GOT3 (cell line): ENCODE results near the gene TMOD3.
A peak's percentile ranks its signal among the peaks of the same experiment; 100 is the strongest.
"Not testable (repeated sequence)": the region's sequence is repeated elsewhere in the genome, so short reads cannot be mapped to it uniquely, and the experiment has no call there.

Source experiments
- DNase-seq: peaks from one replicate; lab custom pipeline; 2025; ENCODE audit warnings: mixed read lengths; lab: John Stamatoyannopoulos, UW

TMOD3 gene

DNA sequence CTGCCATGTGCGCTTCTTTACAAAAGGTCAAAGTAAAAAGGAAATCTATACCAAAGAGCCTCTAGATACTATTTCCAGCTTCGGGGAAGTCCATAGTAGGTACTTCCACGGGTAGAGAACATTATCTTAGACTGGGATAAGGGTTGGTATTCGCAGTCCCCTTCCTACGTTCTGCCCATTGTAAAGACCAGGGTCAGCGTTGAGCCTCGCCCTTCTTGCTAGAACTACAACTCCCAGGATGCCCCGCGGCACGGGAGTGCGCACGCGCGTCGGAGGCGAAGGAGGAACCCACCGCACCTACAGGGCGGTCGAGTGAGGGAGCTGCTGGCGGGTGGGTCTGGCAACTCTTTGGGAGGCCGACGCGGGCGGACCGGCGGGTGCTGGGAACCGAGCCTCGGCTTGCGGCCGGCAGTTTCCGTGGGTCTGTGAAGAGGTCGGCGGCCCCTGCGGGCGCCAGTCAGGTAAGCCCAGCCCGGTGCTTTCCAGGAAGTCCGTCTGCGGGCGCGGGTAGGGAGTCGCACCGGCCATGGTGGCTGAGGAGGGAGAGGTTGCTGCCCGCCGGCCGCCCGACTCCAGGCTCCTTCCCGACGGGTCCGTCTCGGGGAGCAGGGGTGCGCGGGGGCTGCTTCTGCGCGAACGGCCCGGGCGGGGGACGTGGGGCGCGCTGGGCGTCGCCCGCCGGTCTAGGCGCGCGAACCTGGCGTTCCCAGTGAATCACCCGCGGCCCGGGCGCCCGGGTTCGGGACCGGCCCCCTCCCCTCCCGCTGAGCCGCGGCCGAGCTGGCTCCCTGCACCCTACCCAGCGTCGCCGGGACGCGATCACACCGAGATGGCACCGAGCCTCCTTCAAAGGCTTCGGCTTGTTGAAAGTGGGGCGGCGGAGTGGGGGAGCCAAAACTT is at the start of gene TMOD3:
TMOD3 (plus strand) TSS at position 278 of the 900 bp plus-strand sequence. CDS start 33,232 bp downstream, outside the sequence.
- DNase-seq, result peak; percentile 65

DNA sequence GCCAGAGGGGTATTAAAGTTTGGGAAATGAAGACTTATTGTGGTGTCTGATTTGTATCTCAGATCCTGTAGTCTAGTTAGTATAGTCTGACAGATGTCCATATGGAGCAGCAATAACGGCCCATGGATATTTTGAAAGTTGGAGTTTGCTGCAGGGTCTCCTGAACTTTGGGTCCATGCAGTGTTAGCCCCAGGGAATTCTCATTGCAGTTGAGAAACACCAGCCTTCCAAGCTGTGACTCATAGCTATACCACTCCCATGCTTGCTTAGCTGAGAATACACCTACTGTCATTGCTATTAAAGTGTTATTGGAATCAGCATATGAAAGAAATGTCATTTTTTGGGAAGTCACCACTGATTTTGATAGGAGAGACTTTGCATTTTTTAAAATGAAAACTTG is 48.8 kb upstream of the TMOD3 start:
- DNase-seq, result no peak

DNA sequence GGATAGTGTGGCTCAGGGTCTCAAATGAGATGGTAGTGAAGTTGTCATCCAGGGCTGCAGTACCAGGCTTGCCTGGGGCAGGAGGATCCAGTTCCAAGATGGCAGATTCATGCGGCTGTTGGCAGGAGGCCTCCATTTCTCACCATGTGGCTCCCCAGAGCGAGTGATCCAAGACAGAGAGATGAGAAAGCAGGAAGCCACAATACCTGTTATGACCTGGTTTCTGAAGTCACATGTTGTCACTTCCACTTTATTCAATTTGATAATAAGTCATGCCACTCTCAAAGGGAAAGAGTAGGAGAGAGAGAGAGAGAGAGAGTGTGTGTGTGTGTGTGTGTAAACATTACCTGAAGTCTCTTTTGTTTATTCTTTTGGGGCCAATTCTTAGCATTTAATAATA is 47.9 kb upstream of the TMOD3 start:
- no peak for DNase-seq

DNA sequence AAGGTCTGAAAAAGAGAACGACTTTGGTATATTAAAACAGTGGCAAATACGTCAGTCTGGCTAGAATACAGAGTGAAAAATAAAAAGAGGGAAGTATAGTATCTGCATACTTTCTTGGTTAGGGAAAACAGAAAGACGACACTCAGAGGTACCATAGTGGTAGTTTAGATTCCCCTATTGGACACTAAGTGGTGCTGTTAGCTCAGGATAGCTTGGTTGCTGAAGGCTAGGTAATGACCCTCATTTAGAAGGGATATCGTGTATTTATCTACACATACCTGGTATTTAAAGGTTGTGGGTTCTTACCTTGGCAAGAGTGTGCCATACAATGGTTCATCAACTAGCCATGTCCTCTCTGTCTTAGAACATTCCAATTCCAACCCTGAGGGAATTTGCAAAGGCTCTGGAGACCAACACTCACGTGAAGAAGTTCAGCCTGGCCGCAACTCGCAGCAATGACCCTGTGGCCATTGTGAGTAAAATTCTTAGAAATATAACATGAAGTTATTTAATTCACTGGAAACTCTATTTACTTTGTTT is 47.0 kb upstream of the TMOD3 start:
- DNase-seq, result no peak

DNA sequence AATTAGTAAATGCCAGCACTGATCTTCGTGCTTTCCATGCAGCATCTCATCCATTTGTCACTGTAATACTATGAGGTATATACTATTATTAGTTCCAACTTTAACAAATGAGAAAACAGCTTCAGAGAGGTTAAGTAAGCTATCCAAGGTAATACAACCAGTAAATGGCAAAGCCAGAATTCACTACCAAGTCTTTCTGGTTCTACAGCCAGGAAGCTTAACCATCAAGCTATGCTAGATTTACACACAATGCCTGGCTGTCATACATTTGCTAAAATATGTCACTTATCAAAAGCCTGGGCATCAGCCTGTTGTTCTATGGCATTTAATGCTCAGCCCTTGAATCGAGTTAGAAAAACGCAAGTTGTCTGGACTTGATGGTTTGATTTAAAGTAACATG is 45.5 kb upstream of the TMOD3 start:
- DNase-seq, result no peak

DNA sequence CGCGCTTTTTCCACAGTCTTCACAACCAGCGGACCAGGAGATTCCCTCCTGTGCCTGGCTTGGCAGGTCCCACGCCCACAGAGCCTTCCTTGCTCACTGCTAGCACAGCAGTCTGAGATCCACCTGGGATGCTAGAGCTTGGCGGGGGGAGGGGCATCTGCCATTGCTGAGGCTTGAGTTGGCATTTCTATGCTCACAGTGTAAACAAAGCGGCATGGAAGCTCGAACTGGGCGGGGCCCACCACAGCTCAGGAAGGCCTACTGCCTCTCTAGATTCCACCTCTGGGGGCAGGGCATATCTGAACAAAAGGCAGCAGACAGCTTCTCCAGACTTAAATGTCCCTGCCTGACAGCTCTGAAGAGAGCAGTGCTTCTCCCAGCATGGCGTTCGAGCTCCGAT is 42.3 kb upstream of the TMOD3 start:
- DNase-seq, result not testable (repeated sequence)

DNA sequence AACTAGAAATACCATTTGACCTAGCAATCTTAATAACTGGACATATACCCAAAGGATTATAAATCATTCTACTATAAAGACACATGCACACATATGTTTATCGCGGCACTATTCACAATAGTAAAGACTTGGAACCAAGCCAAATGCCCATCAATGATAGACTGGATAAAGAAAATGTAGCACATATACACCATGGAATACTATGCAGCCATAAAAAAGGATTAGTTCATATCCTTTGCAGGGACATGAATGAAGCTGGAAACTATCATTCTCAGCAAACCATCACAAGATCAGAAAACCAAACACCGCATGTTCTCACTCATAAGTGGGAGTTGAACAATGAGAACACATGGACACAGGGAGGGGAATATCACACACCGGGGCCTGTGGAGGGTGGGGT is 37.0 kb upstream of the TMOD3 start:
- not testable (repeated sequence) for DNase-seq

DNA sequence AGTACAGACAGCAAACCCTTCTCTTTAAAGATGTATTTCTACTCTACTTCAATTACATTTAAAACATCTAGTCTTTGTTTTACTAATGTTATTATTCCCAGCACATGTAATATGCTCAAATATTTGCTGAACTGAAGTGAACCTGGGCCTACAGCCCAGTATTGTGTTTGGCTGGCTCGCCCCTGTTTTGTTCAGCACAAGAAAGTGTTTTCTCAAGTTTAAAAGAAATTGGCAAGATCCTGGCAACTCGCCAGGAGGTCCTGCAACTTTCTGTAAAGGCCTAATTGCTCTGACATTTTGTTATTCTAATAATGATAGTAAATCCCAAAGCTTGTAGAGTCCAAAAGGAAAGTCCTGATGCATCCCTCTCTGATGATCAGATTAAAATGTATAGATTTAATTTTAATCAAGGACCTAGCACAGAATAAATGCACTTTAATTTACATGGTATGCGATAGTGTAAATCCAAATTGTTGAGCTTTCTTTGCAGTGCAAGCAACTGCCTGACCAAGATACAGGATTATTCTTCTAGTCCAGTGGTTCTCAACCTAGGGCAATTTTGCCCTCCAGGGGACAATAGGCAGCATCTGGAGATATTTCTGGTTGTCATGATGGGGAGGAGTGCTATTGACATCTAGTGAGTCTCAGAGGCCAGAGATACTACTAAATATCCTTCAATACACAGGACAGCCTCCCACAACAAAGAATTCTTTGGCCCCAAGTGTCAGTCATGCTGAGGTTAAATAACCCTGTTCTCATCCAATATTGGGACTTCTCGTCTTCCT is 35.7 kb upstream of the TMOD3 start:
- no peak for DNase-seq

DNA sequence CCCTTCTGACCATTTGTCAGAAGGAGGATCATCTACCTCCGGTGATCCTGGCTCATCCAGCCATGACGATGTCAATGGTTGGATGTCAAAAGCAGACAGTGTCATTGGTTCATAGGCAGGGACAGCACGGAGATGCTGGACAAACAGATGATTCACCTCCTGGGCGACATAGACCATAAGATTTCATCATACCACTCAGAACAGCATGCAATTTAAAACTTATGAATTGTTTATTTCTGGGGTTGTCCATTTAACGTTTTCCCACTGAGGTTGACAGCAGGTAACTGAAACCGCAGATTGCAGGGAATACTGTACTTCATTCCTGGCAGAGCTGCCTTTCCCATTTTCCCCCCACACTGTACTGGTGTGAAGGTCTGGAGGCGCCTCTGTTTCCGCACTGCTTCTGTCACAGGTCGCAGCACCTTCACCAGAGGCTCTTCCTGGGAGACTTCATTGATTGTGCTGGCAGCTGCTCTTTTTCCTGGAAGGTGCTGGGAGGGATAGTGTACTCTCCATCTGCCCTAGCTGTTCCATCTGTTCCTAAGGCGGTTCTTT is 32.5 kb upstream of the TMOD3 start:
- no peak for DNase-seq

DNA sequence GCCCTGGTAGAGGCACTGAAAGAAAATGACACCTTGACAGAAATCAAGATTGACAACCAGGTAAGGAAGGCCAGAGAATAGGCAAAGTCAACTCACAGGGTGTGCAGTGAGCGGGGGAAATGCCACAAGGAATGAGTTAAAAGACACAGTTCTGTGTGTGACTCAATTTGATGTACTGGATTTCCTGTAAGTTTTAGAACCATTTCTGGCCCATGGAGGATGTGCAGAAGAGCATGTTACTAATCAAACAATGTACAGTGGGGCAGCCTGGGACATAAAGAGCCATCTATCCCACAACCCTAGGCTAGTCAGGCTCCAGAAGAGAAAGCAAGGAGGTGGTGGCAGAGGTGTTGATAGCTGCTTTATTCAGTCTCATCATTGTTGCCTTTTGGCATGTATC is 31.2 kb upstream of the TMOD3 start:
- no peak for DNase-seq

DNA sequence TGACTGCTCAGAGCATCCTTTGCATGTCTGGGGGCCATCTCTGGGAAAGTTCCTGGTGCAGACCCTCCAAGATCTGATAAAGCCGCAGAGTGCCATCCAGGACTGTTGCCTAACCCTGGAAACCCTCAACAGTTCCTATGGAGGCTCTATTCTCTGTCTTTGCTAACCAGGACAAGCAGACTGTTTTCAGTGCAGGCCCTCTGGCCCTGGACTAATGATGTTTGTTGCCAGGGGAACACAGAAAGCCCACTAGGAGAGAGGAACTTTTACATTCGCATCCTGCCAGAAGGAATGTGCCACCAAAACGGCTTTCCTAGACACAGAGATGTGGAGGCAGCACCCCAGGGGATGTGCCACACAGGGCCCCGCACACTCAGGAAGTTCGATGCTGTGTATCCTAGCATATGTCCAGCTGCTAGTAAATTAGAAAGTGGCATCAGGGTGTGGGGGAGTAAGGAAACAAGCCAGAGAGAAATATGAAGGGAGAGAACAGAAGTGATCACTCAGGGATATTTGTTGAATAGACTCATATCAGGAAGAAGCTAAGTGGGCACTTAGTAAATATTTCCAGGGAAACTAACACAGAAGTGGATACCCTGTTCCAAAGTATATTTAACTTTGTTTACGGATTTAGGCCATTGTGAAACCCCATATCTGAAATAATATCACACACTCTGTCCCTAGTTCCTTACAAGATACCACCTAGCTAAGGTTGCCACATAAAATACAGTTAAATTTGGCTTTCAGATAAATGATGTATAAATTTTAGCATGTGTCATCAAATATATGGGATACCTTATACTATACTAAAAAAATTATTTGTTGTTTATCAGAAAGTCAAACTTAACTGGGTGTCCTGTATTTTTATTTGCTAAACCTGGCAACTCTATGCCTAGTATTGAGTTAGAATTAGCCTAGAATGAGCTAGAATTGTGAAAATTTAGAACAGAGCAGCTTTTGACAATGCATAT is 29.9 kb upstream of the TMOD3 start:
- DNase-seq, result no peak

DNA sequence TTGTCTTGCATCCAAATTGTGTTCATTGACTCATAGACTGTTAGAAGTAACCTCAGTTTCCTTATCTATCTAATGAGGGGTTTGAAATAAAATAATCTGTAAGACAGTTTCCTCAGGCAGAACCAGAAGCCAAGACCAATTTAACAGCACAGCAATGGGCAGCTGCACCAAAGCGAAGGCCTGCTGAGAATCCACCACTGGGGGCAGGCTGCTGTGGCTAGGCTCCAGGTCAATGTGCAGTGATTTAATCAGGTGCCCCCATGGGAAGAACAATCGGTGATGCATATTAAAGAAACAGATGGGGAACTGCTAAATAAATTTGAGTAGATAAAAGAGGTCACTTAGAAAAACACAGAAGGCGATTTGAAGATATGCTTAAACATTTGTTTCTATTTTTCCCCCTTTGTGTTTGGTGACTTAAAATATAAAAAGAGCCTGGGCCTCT is 28.0 kb upstream of the TMOD3 start:
- no peak for DNase-seq

DNA sequence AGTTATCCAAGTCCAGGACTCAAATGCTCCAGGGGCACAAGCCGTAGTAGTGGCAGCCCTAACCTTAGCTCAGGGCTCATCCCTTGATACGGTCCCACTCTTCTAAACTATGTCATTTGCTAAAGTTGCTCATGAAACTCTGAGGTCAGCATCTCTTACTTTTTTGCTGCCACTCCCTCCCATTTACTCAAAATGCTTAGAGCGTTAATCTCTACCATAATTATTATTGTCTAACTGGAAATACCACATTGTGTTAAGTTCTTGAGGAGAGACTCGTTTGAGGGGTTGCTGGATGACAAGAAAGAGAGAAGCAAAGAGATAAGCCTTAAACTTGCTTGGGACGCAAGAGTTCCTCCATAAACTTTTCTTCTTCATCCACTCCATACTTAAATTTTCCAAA is 26.9 kb upstream of the TMOD3 start:
- DNase-seq, result no peak

DNA sequence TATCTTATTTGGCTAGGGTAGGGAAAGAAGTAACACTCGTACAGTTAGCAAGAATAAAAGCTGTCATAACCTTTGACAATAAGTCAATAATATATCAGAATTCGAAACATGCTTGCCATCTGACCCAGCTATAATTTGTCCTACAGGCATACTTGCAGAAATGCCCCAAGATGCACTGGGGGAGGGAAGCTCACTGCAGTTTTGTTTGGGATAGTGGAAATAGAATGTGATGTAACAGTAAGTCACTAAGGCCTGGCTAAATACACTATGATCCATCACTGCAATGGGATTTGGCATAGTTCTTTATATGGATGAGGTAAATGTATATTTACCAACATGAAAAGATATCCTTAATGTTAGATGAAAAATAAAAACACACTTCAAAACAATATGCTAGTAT is 25.5 kb upstream of the TMOD3 start:
- no peak for DNase-seq

DNA sequence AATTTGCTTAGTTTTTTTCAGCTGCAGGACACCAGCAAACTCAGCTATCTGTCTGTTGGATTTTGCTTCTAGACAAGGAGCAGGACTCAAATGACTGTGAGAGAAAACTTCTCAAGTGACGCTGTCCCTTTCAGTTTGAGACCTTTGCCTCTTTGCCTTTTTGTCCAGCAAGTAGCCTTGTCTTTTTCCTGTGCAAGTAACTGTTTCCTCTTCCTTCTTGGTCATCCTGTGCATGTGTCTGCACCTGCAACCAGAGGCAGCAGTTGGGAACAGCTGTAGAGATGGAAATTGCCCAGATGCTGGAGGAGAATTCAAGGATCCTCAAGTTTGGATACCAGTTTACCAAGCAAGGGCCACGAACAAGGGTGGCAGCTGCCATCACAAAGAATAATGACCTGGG is 23.3 kb upstream of the TMOD3 start:
- DNase-seq, result no peak

DNA sequence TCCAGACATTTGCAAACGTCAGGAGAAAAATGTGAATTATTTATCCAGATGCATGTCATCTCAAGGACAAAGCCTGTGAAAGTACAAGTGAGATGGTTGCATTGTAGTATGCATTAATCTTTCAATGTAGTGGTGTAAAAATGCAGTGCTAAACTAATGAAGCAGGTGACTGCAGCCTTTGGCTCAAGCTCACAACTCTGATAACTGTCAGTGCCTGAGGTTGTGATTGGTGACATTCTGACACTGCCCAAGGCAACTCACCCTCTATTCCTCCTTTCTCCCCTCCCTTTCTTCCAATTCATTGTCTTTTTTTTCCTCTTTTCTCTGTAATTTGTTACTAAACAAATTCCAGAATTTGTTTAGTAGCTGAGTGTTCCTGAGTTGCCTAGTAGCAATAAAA is 20.0 kb upstream of the TMOD3 start:
- DNase-seq, result no peak

DNA sequence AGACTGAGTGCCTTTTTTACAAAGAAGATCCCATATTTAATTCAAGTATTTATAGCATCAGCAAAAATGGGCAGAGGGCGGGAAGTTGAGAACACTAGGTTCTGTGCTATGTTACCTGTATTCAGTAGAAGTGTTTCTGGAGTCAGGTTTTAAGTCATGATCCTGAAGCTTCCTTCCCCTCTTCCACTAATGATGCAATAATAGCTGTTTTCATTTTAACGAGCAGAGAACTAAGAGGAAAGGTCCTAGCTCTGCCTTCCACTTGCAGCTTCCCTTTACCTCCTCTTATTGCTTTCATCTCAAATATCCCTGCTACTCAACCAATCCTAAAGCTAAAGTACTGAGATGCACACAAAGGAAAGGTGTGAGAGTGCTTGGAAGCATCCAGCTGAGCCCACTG is 16.9 kb upstream of the TMOD3 start:
- DNase-seq, result no peak

DNA sequence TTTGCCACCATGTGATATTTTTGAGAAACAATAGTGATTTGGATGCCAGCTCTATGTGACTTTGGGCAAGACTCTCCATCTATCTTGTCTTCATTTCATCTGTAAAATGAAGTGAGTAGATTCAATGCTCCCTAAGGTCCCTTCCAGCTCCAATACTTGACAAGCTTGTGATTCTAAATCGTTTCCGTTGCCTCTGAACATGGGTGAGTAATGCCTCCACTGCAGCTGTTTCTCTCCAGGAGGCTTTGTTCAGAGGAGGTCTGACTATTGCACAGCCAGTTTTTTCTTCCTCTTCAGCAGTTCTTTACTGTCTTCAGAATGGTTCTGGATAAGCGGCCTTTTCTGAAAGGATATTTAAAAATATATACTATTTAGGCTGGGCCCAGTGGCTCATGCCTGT is 14.8 kb upstream of the TMOD3 start:
- DNase-seq, result no peak

DNA sequence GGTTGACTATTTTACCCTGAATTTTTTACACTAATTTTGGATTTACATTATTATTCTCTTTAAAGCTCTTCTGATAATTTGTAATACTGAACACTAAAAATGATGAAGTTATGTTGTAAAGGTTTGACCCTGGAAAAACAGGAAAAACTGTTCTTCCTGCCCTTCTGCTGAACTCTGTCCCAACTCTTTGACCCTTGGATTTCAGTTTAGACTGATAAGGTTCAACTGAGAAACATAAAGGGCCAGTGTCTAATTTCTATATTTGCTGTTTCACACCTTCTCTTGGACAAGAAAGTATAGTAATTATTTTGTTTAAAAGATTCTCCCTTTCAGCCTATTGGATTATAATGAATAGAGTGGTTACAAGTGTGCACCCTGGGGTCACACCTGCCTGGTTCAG is 12.8 kb upstream of the TMOD3 start:
- DNase-seq, result no peak

DNA sequence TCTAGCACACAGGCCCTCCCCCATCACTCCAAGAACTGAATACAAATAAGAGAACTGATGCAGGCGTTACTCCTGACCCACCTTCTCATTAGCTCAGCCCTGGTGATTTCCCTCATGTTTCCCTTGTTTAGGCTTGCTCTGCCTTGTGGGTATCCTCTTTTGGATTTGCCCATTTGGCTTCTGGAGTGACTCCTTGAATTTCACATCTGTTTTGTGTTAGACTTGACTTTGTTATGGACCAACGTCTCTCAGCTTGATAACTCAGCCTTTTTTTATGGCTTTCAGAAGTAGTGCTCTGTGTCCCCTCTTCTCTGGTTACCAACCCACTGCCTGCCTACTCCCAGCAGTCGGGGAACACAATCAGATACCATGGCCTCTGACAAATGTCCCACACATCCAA is 11.3 kb upstream of the TMOD3 start:
- DNase-seq, result no peak

DNA sequence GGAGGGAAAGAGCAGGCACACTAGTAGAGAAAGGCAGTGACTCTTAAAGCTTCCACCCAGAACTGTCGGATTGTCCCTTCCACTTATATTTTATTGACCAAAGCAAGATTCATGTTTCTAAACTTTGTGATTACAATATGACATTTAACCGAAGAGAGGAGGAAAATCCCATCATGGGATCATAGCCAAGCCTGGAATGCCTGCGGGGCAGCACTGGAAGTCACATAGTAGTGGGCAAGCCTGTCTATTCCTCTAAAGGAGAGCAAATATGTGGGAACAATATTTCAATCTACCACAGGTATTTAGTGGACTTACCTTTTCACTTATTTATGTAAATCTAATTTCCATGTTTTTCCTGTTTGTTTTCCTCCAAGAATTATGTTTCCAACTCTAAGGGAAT is 3.8 kb upstream of the TMOD3 start:
- DNase-seq, result no peak
